Gastrocnemius medialis (tissue), 4 donors: ENCODE measurements around the gene ZNF445. TPM values are rescaled to one million over a fixed set of nuclear protein-coding genes. Genes with fewer than 3 reads are reported as not detected.
"Not testable (repeated sequence)": the region's sequence is repeated elsewhere in the genome, so short reads cannot be mapped to it uniquely, and the experiment has no call there.

Source experiments
- ATAC-seq, 2 donors: fragments of 150-250 bp; one replicate each; pipeline ENCODE4 v1.9.1; 2016
- DNase-seq, 2 donors: peaks; one replicate each; pipeline ENCODE4 v3.0.0-alpha.2; 2019
- H3K27ac ChIP-seq, 4 donors: fragments of 200-600 bp; sonication (generic); 1 replicate in 1 of 4; 2 replicates in 3 of 4; pipeline ENCODE4 v1.5.1; 2016 to 2018; ENCODE audit warnings: mild to moderate bottlenecking in 2 of 4, moderate library complexity in 1 of 4
- H3K27me3 ChIP-seq, 3 donors: fragments of 200-600 bp; sonication (generic) in 2 of 3; 1 replicate in 1 of 3; 2 replicates in 2 of 3; pipeline versions ENCODE4 v1.5.1 to v1.6.0; 2016 to 2019; ENCODE audit warnings: mild to moderate bottlenecking in 1 of 3, moderate library complexity in 1 of 3
- H3K36me3 ChIP-seq, 2 donors: fragments of 200-600 bp; sonication (generic) in 1 of 2; one replicate each; pipeline ENCODE4 v1.5.1; 2017 to 2018
- H3K4me1 ChIP-seq, 2 donors: fragments of 200-600 bp; sonication (generic) in 1 of 2; one replicate each; pipeline ENCODE4 v1.5.1; 2016 to 2017; ENCODE audit warnings: mild to moderate bottlenecking in 2 of 2
- H3K4me3 ChIP-seq, 4 donors: fragments of 200-600 bp; sonication (generic) in 3 of 4; 1 replicate in 1 of 4; 2 replicates in 3 of 4; pipeline ENCODE4 v1.5.1; 2016 to 2019; ENCODE audit warnings: mild to moderate bottlenecking in 2 of 4
- H3K9me3 ChIP-seq, 3 donors: fragments of 200-600 bp; sonication (generic) in 2 of 3; 1 replicate in 1 of 3; 2 replicates in 2 of 3; pipeline ENCODE4 v1.5.1; 2016 to 2019
- POLR2A ChIP-seq, 2 donors: fragments of 450-650 bp; IDR thresholded peaks; one replicate each; pipeline ENCODE4 v1.6.1; 2017; ENCODE audit warnings: antibody characterized with exemption in 2 of 2, mild to moderate bottlenecking in 2 of 2, moderate library complexity in 2 of 2
- in situ Hi-C, 4 donors: fragments of 200-750 bp; cut with MboI; loops; one replicate each; pipeline versions ENCODE4 v1.15.0 to v1.8.0; 2017; ENCODE audit warnings: low sequenced_read_pairs in 4 of 4
- intact Hi-C: fragments of 100-400 bp; cut with DNase I; formaldehyde crosslinking; loops from one replicate; pipeline ENCODE4 v1.15.1; 2023; ENCODE audit warnings: low total_unique reads
- total RNA-seq, 4 donors: library from RNA; depleted of rRNA; stranded (reverse); fragments of >200 nt; gene quantifications; one replicate each; pipeline versions ENCODE4 v1.1.0 to v1.2.3, GENCODE V29; 2016
- TF ChIP-seq, protein P1 (sequence below), 5 experiments: fragments of 450-650 bp in 3 of 5; fragments of 200-600 bp in 2 of 5; sonication (generic) in 2 of 5; IDR thresholded peaks in 4 of 5; conservative IDR thresholded peaks in 1 of 5; 1 replicate in 4 of 5; 2 replicates in 1 of 5; pipeline ENCODE4 v1.5.1; 2016 to 2019; ENCODE audit warnings: antibody characterized with exemption in 5 of 5, mild to moderate bottlenecking in 3 of 5, moderate library complexity in 3 of 5

The ZNF445 gene
- total RNA-seq, 4 donors from 2014 or later, result 3.6 to 6.2 (median 3.8) TPM

GRCh38 chr3:44469914-44470313 is 7.6 kb downstream of the ZNF445 start:
- intact Hi-C loops (no loop called here), in situ Hi-C loops (no loop called here)
- no peaks in the 10 kb centered on the region for H3K9me3 ChIP-seq
- ATAC-seq (no peak), DNase-seq (no peak)
- peaks cover 0 to 7% of the 10 kb centered on the region in 2 donors for H3K36me3 ChIP-seq
- no peak for TF ChIP-seq POLR2A (IDR thresholded peaks at IDR 0.05)
- TF ChIP-seq, protein P1, sequence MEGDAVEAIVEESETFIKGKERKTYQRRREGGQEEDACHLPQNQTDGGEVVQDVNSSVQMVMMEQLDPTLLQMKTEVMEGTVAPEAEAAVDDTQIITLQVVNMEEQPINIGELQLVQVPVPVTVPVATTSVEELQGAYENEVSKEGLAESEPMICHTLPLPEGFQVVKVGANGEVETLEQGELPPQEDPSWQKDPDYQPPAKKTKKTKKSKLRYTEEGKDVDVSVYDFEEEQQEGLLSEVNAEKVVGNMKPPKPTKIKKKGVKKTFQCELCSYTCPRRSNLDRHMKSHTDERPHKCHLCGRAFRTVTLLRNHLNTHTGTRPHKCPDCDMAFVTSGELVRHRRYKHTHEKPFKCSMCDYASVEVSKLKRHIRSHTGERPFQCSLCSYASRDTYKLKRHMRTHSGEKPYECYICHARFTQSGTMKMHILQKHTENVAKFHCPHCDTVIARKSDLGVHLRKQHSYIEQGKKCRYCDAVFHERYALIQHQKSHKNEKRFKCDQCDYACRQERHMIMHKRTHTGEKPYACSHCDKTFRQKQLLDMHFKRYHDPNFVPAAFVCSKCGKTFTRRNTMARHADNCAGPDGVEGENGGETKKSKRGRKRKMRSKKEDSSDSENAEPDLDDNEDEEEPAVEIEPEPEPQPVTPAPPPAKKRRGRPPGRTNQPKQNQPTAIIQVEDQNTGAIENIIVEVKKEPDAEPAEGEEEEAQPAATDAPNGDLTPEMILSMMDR (IDR thresholded peaks at IDR 0.05 in 4 of 5, conservative IDR thresholded peaks at IDR 0.05 in 1 of 5), result no peak
- H3K4me3 ChIP-seq, result no peak overlapping the region
- H3K27me3 ChIP-seq, result no peaks in the 10 kb centered on the region
- H3K4me1 ChIP-seq, result peaks cover 17 to 26% of the 10 kb centered on the region in 2 donors
- H3K27ac ChIP-seq, result no peak overlapping the region

GRCh38 chr3:44468572-44469520 is 8.6 kb downstream of the ZNF445 start:
- in situ Hi-C loops (no loop called here), intact Hi-C loops (no loop called here)
- TF ChIP-seq, protein P1 (IDR thresholded peaks at IDR 0.05 in 4 of 5, conservative IDR thresholded peaks at IDR 0.05 in 1 of 5), result no peak
- no peak for TF ChIP-seq POLR2A (IDR thresholded peaks at IDR 0.05)
- H3K27ac ChIP-seq, result no peak overlapping the region
- no peak overlapping the region for H3K4me3 ChIP-seq
- ATAC-seq (no peak), DNase-seq (no peak)
- peaks cover 17 to 26% of the 10 kb centered on the region in 2 donors for H3K4me1 ChIP-seq
- H3K9me3 ChIP-seq, result no peaks in the 10 kb centered on the region
- H3K36me3 ChIP-seq, result peaks cover 0 to 15% of the 10 kb centered on the region in 2 donors
- H3K27me3 ChIP-seq, result no peaks in the 10 kb centered on the region

- H3K27me3 ChIP-seq, H3K27ac ChIP-seq, intact Hi-C loops, ATAC-seq, H3K4me3 ChIP-seq, in situ Hi-C loops, H3K9me3 ChIP-seq, DNase-seq: not testable (repeated sequence)
- Histone ChIP-seq H3K4me1 (peaks cover 17 to 26% of the 10 kb centered on the region in 2 donors), H3K36me3 (peaks cover 0 to 21% of the 10 kb centered on the region in 2 donors)
Measured at GRCh38 chr3:44468099-44468537, 9.4 kb downstream of the ZNF445 start.

DNA sequence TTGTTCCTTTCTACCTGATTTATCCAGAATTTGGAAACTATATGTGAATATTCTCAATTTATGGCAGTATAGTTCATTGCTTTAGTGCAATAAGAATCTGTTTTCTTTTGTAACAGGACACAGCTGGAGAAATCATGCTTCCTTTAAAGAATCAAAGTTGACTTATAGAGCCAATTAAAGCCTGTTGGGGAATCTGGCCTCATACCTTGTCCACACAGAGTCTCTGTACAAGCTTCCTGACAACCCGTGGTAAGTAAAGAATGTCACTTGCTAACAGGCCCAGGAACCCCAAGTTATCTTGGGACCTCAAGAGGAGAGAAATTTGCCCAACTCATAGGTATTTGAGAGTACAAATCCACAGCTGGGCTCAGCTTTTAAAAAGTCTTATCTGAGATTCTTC is 10.2 kb downstream of the ZNF445 start:
- in situ Hi-C loops, result no loop called here
- H3K36me3 ChIP-seq, result peaks cover 0 to 21% of the 10 kb centered on the region in 2 donors

GRCh38 chr3:44464920-44465319 is 12.6 kb downstream of the ZNF445 start:
- H3K27me3 ChIP-seq, H3K9me3 ChIP-seq, ATAC-seq, H3K4me1 ChIP-seq, in situ Hi-C loops, H3K27ac ChIP-seq, intact Hi-C loops, DNase-seq, H3K4me3 ChIP-seq: not testable (repeated sequence)
- H3K36me3 ChIP-seq, result peaks cover 0 to 14% of the 10 kb centered on the region in 2 donors

More for the DNA sequence above, 10.2 kb downstream of the ZNF445 start:
- ATAC-seq, result no peak
- DNase-seq, result no peak
- H3K4me3 ChIP-seq, result no peak overlapping the region
- TF ChIP-seq, protein P1 (IDR thresholded peaks at IDR 0.05 in 4 of 5, conservative IDR thresholded peaks at IDR 0.05 in 1 of 5), result no peak
- TF ChIP-seq POLR2A (IDR thresholded peaks at IDR 0.05), result no peak
- no peak overlapping the region for H3K27ac ChIP-seq
- H3K9me3 ChIP-seq, result no peaks in the 10 kb centered on the region
- H3K4me1 ChIP-seq, result peaks cover 11 to 18% of the 10 kb centered on the region in 2 donors
- intact Hi-C loops, result no loop called here
- H3K27me3 ChIP-seq, result no peaks in the 10 kb centered on the region
